Glutamatergic neuron (in vitro differentiated cells): ENCODE data around the gene NLRP1. TPM values are rescaled to one million over a fixed set of nuclear protein-coding genes. Genes with fewer than 3 reads are reported as not detected.

ENCODE experiments used
- DNase-seq: peaks from one replicate; pipeline ENCODE4 v3.0.0; 2022
- H3K27ac Mint-ChIP-seq: one replicate; pipeline ENCODE4 v1.8.0; 2020; ENCODE audit warnings: mild to moderate bottlenecking, mixed read lengths, inconsistent platforms; ENCODE audit not compliant: unreplicated experiment
- H3K27me3 Mint-ChIP-seq: one replicate; pipeline ENCODE4 v1.8.0; 2020; ENCODE audit warnings: mild to moderate bottlenecking, moderate library complexity, mixed read lengths, inconsistent platforms; ENCODE audit not compliant: unreplicated experiment
- H3K36me3 Mint-ChIP-seq: one replicate; pipeline ENCODE4 v1.8.0; 2020; ENCODE audit warnings: mild to moderate bottlenecking, mixed read lengths, inconsistent platforms; ENCODE audit not compliant: unreplicated experiment
- H3K4me1 Mint-ChIP-seq: one replicate; pipeline ENCODE4 v1.8.0; 2020; ENCODE audit warnings: mild to moderate bottlenecking, low read depth, mixed read lengths, inconsistent platforms; ENCODE audit not compliant: unreplicated experiment
- H3K4me3 Mint-ChIP-seq: one replicate; pipeline ENCODE4 v1.8.0; 2020; ENCODE audit warnings: mild to moderate bottlenecking, mixed read lengths, inconsistent platforms; ENCODE audit not compliant: unreplicated experiment
- H3K9me3 Mint-ChIP-seq: one replicate; pipeline ENCODE4 v1.8.0; 2020; ENCODE audit warnings: mild to moderate bottlenecking, moderate library complexity, mixed read lengths, inconsistent platforms; ENCODE audit not compliant: unreplicated experiment
- total RNA-seq: library from RNA; stranded (reverse); fragmentation: NEBNext Ultra II Directional; extraction: Animal tissue kit (Norgen Biotek cat#: 25700); gene quantifications from one replicate; pipeline ENCODE4 v1.2.1, GENCODE V29; 2021; ENCODE audit not compliant: unreplicated experiment
- TF ChIP-seq, protein P1 (sequence below): fragments of 200-600 bp; sonication (generic); IDR thresholded peaks from one replicate; pipeline ENCODE4 v1.5.0; 2021; ENCODE audit not compliant: partially characterized antibody, unreplicated experiment

NLRP1 gene
- total RNA-seq, 1 donor from 2014 or later: 69.5 TPM

DNA sequence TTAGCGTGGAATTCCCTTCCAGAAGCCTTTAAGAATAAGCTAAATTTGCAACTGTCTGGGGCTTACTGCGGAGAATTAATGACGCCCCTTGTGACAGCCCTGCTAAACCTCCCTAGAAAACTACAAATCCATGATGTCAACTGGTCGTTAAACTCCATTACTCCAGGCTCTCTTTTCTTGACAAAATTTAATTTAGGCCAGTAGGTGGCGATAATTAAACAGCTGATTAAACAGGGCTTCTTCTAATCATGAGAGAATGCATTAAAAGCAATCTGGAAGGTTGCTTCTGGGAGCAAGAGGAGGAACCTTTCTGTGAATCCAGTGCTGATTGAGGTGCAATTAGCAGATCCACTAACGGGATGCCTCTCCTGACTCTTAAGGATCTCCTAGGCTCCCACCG, 8.1 kb upstream of the NLRP1 start:
- Mint-ChIP-seq H3K27me3 (no peaks in the 10 kb centered on the region), H3K27ac (no peak overlapping the region), H3K36me3 (no peaks in the 10 kb centered on the region), H3K4me3 (no peak overlapping the region), H3K4me1 (peaks cover 9% of the 10 kb centered on the region), H3K9me3 (no peaks in the 10 kb centered on the region)
- TF ChIP-seq, protein P1, sequence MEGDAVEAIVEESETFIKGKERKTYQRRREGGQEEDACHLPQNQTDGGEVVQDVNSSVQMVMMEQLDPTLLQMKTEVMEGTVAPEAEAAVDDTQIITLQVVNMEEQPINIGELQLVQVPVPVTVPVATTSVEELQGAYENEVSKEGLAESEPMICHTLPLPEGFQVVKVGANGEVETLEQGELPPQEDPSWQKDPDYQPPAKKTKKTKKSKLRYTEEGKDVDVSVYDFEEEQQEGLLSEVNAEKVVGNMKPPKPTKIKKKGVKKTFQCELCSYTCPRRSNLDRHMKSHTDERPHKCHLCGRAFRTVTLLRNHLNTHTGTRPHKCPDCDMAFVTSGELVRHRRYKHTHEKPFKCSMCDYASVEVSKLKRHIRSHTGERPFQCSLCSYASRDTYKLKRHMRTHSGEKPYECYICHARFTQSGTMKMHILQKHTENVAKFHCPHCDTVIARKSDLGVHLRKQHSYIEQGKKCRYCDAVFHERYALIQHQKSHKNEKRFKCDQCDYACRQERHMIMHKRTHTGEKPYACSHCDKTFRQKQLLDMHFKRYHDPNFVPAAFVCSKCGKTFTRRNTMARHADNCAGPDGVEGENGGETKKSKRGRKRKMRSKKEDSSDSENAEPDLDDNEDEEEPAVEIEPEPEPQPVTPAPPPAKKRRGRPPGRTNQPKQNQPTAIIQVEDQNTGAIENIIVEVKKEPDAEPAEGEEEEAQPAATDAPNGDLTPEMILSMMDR: peak; percentile 85
- no peak for DNase-seq

DNA sequence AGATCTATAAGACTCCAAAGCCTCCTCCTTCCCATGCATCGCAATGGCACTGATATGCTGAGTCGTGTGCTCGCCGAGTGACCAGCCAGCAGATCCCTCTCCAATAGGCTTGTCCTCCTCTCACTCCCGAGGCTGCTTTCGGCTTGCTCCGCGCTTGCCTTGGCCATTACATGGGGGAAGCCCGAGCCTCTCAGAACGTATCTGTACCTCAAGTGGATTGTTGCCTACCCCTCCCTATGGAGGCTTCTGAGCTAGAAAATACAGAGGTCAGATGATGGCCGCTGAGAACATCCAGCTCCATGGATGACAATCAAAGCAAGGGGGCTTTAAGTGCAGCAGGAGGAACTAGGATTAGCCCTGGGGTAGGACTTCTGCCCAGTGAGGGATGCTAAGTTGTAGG, 7.7 kb upstream of the NLRP1 start:
- no peaks in the 10 kb centered on the region for H3K9me3 Mint-ChIP-seq
- no peaks in the 10 kb centered on the region for H3K36me3 Mint-ChIP-seq
- TF ChIP-seq, protein P1: no peak
- DNase-seq: no peak
- peaks cover 12% of the 10 kb centered on the region for H3K4me1 Mint-ChIP-seq
- H3K27ac Mint-ChIP-seq: no peak overlapping the region
- H3K27me3 Mint-ChIP-seq: no peaks in the 10 kb centered on the region
- H3K4me3 Mint-ChIP-seq: no peak overlapping the region

DNA sequence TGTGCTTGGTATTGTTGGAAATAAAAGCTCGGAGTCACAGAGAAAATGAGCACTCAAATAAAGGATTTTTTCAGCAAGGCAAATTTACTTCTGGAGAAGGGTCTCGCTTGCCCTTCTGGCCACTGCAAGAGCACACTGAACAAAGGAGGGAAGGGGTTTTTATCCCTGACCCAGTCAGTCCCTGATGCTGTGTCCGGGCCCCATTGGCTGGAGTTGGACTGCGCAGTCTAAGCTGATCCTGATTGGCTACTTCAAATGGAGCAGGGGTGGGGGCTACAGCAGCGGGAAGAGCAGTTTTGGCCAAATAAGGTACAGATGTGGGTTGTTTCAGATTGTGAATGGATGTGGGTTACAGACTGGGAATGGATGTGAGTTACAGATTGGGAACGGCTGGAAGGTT, 4.3 kb upstream of the NLRP1 start:
- no peak for DNase-seq
- Mint-ChIP-seq H3K27ac (no peak overlapping the region), H3K4me1 (peaks cover 11% of the 10 kb centered on the region), H3K27me3 (no peaks in the 10 kb centered on the region), H3K4me3 (no peak overlapping the region), H3K36me3 (no peaks in the 10 kb centered on the region), H3K9me3 (peaks cover 1% of the 10 kb centered on the region)
- TF ChIP-seq, protein P1: no peak

DNA sequence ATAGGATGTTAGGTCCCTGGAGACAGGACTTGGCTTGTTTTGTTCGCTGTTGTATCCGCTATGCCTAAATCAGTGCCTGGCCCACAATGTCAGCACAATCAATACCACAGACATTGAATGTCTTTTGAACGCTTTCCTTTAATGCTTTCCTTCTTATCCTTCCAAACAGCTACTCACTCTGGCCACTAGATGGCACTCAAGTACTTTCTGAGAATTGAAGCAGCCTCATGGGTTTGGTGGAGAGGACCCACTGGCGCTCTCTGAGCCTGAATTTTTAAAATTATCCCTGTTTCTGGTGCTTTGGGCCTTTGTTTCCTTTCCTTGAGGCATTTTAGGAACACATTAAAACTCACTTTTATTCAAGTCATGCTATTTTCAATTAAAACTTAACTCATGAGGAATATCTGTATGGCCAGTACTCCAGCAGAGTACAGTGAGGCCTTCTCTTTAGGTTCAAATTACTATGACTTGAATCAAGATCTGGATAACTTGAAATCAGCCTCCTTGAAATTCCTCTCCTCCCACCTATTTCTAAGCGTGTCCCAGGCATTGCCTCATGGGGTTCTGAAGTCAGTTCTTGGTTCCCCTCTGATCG, 3.2 kb upstream of the NLRP1 start:
- TF ChIP-seq, protein P1: peak; percentile 95
- no peaks in the 10 kb centered on the region for H3K27me3 Mint-ChIP-seq
- no peak overlapping the region for H3K4me3 Mint-ChIP-seq
- H3K36me3 Mint-ChIP-seq: no peaks in the 10 kb centered on the region
- H3K9me3 Mint-ChIP-seq: peaks cover 1% of the 10 kb centered on the region
- H3K27ac Mint-ChIP-seq: no peak overlapping the region
- DNase-seq: no peak
- peaks cover 11% of the 10 kb centered on the region for H3K4me1 Mint-ChIP-seq

DNA sequence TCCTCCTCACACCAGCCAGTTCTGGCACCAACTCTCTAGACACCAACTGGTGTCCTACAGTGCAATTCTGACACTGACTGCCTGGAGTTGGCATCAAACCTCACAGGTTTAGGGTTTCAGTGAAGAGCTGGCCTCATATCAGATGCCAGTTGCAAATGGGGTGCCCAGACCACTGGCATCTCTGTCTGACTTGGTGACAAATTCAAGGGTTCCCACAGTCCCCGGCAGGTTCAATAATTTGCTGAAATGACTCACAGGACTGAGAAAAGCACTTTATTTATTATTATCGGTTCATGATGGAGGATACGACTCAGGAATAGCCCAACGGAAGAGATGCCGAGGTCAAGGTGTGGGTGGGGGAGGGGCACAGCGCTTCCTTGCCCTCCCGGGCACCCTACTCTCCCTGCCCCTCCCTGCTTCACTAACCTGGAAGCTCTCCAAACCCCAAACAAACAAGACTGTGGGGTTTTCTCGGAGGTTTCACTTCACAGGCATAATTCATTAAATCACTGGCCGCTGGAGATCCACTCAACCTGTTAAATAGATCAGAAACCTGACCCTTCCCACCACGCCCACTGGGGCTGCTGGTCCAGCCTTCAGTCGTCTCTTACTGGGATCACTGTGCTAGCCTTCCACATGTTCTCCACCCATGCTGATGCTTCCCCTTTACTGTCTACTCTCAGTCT, 1.7 kb upstream of the NLRP1 start:
- Mint-ChIP-seq H3K4me1 (peaks cover 11% of the 10 kb centered on the region), H3K4me3 (no peak overlapping the region), H3K36me3 (no peaks in the 10 kb centered on the region), H3K27ac (no peak overlapping the region), H3K27me3 (no peaks in the 10 kb centered on the region), H3K9me3 (peaks cover 1% of the 10 kb centered on the region)
- TF ChIP-seq, protein P1: no peak
- DNase-seq: no peak
